ENCODE measurements around the gene WBP1.
"Not testable (repeated sequence)": the region's sequence is repeated elsewhere in the genome, so short reads cannot be mapped to it uniquely, and the experiment has no call there.

WBP1 gene

DNA sequence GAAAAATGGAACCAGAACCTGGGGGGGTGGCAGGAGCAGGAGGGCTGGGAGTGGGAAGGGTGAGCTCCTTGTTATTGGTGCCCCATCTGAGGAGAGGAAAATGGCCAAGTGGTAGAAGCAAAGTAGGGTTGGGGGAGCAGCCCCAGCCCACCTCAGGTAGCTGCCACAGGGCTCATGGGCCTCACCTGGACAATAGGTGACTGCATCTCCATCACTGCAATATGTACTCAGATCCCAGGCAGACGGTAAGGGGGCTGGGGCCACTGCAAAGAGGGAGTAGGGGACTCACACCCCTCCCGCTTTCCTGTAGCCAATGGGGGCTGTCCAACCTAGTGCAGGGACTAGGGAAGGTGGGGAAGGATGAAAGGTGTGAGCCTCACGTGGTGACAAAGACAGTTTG lies 41.0 kb upstream of the WBP1 start:
- no peak for ATAC-seq
- no peak for TF ChIP-seq ZNF70 (CRISPR knock-in tag; IDR thresholded peaks at IDR 0.05)

DNA sequence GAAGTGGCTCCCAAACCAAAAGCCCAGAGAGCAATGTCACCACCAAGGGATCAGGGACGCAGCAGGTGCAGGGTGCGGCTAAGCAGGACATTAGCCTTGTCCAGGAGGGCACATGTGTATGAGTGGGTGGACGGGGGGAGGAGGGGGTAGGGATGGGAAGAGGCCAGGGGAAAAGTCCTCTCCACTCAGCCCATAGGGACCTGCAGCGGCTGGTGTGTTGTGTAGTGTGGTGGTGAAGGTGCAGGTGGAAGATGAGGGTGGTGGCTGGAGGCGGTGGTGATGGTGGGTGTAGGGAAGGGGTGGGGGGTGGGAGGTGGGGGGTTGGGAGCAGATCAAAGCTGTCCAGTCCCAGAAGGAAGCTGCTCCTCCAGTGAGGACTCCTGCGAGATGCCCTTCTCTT lies 40.5 kb upstream of the WBP1 start:
- TF ChIP-seq, protein P1, sequence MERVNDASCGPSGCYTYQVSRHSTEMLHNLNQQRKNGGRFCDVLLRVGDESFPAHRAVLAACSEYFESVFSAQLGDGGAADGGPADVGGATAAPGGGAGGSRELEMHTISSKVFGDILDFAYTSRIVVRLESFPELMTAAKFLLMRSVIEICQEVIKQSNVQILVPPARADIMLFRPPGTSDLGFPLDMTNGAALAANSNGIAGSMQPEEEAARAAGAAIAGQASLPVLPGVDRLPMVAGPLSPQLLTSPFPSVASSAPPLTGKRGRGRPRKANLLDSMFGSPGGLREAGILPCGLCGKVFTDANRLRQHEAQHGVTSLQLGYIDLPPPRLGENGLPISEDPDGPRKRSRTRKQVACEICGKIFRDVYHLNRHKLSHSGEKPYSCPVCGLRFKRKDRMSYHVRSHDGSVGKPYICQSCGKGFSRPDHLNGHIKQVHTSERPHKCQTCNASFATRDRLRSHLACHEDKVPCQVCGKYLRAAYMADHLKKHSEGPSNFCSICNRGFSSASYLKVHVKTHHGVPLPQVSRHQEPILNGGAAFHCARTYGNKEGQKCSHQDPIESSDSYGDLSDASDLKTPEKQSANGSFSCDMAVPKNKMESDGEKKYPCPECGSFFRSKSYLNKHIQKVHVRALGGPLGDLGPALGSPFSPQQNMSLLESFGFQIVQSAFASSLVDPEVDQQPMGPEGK (CRISPR knock-in tag; IDR thresholded peaks at IDR 0.05; ENCODE audit: borderline replicate concordance): no peak
- TF ChIP-seq ZNF70 (CRISPR knock-in tag; IDR thresholded peaks at IDR 0.05) (no peak), SNAI2 (CRISPR knock-in tag; IDR thresholded peaks at IDR 0.05) (no peak)
- ATAC-seq: no peak

DNA sequence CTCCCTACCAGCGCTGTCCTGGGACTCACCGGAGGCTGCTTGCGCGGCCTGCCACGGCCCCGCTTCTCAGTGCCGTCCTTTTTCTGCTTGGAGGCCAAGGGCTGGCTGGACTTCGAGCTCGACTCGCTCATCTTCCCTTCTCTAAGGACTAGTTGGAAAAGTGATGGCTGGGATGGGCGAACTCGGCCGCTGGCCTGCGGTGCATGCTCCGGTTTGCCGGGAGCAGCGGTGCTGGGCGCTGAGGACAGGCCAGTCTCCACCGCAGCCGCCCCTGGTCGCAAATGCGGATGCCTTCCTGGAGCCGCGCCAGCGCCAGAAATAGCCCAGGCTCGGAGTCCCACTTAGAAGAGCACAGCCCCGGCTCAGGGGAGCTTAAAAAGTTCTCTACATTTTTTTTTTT lies 39.9 kb upstream of the WBP1 start:
- no peak for TF ChIP-seq ESRRG (CRISPR knock-in tag; IDR thresholded peaks at IDR 0.05)
- no peak for TF ChIP-seq GLIS3 (CRISPR knock-in tag; IDR thresholded peaks at IDR 0.05)
- no peak for ATAC-seq

DNA sequence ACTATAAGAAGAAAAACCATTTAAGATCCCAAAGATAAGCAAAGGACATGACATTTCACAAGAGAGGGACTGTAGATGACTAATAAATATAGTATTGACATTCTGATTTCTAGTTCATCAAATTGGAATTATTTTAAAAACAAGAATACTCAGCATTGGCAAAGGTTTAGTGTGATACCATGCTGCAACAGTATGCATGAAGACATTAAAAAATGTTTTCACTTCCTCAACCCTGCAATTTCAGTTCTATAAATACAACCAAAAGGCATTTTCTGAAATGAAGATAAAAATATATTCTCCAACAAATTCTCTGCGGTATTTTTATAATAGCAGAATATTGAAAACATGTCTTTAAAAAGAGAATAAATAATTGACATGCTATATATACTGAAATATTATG lies 38.9 kb upstream of the WBP1 start:
- TF ChIP-seq TOX (CRISPR knock-in tag; IDR thresholded peaks at IDR 0.05; ENCODE audit: borderline replicate concordance): no peak
- TF ChIP-seq ZFP30 (CRISPR knock-in tag; IDR thresholded peaks at IDR 0.05): no peak
- TF ChIP-seq, protein P1 (CRISPR knock-in tag; IDR thresholded peaks at IDR 0.05; ENCODE audit: borderline replicate concordance): no peak
- no peak for ATAC-seq

DNA sequence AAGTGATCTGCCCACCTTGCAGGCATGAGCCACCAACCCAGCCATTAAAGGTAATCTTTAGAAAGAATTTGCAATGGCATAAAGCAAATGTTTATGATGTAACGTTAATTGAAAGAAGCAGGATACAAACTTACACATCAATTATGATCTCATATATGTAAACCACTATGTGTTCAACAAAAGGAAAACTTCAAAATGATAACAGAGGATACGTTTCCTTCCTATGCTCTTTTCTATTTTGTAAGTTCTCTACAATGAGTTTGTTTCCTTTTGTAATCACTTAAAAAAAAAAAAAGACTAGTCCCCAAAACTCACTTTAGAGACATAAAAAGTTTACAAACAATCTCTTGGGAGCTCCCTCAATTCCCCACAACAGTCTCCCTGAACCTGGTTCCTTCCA lies 38.2 kb upstream of the WBP1 start:
- TF ChIP-seq, protein P2, sequence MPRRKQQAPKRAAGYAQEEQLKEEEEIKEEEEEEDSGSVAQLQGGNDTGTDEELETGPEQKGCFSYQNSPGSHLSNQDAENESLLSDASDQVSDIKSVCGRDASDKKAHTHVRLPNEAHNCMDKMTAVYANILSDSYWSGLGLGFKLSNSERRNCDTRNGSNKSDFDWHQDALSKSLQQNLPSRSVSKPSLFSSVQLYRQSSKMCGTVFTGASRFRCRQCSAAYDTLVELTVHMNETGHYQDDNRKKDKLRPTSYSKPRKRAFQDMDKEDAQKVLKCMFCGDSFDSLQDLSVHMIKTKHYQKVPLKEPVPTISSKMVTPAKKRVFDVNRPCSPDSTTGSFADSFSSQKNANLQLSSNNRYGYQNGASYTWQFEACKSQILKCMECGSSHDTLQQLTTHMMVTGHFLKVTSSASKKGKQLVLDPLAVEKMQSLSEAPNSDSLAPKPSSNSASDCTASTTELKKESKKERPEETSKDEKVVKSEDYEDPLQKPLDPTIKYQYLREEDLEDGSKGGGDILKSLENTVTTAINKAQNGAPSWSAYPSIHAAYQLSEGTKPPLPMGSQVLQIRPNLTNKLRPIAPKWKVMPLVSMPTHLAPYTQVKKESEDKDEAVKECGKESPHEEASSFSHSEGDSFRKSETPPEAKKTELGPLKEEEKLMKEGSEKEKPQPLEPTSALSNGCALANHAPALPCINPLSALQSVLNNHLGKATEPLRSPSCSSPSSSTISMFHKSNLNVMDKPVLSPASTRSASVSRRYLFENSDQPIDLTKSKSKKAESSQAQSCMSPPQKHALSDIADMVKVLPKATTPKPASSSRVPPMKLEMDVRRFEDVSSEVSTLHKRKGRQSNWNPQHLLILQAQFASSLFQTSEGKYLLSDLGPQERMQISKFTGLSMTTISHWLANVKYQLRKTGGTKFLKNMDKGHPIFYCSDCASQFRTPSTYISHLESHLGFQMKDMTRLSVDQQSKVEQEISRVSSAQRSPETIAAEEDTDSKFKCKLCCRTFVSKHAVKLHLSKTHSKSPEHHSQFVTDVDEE (CRISPR knock-in tag; IDR thresholded peaks at IDR 0.05): no peak
- TF ChIP-seq ZFP30 (CRISPR knock-in tag; IDR thresholded peaks at IDR 0.05): no peak
- TF ChIP-seq, protein P3, sequence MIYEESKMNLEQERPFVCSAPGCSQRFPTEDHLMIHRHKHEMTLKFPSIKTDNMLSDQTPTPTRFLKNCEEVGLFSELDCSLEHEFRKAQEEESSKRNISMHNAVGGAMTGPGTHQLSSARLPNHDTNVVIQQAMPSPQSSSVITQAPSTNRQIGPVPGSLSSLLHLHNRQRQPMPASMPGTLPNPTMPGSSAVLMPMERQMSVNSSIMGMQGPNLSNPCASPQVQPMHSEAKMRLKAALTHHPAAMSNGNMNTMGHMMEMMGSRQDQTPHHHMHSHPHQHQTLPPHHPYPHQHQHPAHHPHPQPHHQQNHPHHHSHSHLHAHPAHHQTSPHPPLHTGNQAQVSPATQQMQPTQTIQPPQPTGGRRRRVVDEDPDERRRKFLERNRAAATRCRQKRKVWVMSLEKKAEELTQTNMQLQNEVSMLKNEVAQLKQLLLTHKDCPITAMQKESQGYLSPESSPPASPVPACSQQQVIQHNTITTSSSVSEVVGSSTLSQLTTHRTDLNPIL (CRISPR knock-in tag; IDR thresholded peaks at IDR 0.05; ENCODE audit: low read depth): no peak
- no peak for TF ChIP-seq RARB (CRISPR knock-in tag; IDR thresholded peaks at IDR 0.05)
- no peak for TF ChIP-seq PPARA (CRISPR knock-in tag; IDR thresholded peaks at IDR 0.05; ENCODE audit: borderline replicate concordance)
- no peak for TF ChIP-seq ZC3H10 (CRISPR knock-in tag; IDR thresholded peaks at IDR 0.05)
- no peak for TF ChIP-seq CSDC2 (CRISPR knock-in tag; IDR thresholded peaks at IDR 0.05)
- TF ChIP-seq GLIS3 (CRISPR knock-in tag; IDR thresholded peaks at IDR 0.05): no peak
- no peak for TF ChIP-seq ISL1 (CRISPR knock-in tag; IDR thresholded peaks at IDR 0.05)
- TF ChIP-seq ARNTL (CRISPR knock-in tag; IDR thresholded peaks at IDR 0.05; ENCODE audit: borderline replicate concordance, low read depth): no peak
- no peak for TF ChIP-seq TCF4 (CRISPR knock-in tag; IDR thresholded peaks at IDR 0.05; ENCODE audit: borderline replicate concordance)
- TF ChIP-seq ZFP3 (CRISPR knock-in tag; IDR thresholded peaks at IDR 0.05): no peak
- no peak for TF ChIP-seq OSR1 (CRISPR knock-in tag; IDR thresholded peaks at IDR 0.05)
- no peak for TF ChIP-seq ZNF565 (CRISPR knock-in tag; conservative IDR thresholded peaks at IDR 0.05; ENCODE audit: low read depth)
- TF ChIP-seq, protein P1 (CRISPR knock-in tag; IDR thresholded peaks at IDR 0.05; ENCODE audit: borderline replicate concordance): no peak
- TF ChIP-seq, protein P4, sequence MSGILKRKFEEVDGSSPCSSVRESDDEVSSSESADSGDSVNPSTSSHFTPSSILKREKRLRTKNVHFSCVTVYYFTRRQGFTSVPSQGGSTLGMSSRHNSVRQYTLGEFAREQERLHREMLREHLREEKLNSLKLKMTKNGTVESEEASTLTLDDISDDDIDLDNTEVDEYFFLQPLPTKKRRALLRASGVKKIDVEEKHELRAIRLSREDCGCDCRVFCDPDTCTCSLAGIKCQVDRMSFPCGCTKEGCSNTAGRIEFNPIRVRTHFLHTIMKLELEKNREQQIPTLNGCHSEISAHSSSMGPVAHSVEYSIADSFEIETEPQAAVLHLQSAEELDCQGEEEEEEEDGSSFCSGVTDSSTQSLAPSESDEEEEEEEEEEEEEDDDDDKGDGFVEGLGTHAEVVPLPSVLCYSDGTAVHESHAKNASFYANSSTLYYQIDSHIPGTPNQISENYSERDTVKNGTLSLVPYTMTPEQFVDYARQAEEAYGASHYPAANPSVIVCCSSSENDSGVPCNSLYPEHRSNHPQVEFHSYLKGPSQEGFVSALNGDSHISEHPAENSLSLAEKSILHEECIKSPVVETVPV (CRISPR knock-in tag; IDR thresholded peaks at IDR 0.05): no peak
- TF ChIP-seq TOX (CRISPR knock-in tag; IDR thresholded peaks at IDR 0.05; ENCODE audit: borderline replicate concordance): no peak
- TF ChIP-seq BACH2 (CRISPR knock-in tag; IDR thresholded peaks at IDR 0.05; ENCODE audit: borderline replicate concordance): no peak
- no peak for TF ChIP-seq ZNF70 (CRISPR knock-in tag; IDR thresholded peaks at IDR 0.05)
- TF ChIP-seq SNAI2 (CRISPR knock-in tag; IDR thresholded peaks at IDR 0.05): no peak
- ATAC-seq: no peak

DNA sequence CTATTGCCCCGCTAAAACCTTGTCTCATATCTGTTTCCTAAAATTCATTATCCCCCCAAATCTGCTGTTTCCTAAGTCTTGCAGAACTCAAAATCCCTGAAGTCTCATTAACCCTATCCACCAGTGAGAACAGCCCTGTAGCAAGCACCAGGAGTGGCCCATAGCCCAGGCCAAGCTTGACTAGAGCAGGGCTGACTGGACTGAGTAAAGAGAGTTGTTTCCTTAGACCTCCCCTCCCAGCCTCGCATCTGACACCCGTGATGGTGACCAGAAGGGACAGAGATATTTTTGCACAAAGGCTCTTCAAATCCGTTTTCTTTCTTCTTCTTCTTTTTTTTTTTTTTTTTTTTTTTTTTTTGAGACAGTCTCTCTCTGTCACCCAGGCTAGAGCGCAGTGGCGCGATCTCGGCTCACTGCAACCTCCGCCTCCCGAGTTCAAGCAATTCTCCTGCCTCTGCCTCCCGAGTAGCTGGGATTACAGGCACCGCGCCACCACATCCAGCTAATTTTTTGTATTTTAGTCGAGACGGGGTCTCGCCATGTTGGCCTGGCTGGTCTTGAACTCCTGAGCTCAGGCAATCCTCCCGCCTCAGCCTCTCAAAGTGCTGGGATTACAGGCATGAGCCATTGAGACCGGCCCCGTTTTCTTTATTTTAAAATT lies 37.7 kb upstream of the WBP1 start:
- not testable (repeated sequence) for ATAC-seq
